GM21367 (cell line): ENCODE measurements around the gene SSBP3.
"Not testable (repeated sequence)": the region's sequence is repeated elsewhere in the genome, so short reads cannot be mapped to it uniquely, and the experiment has no call there.

ENCODE experiments used
- ATAC-seq: cut with Tn5 transposase; IDR thresholded peaks from one replicate; pipeline ENCODE4 v1.9.1; 2021; ENCODE audit not compliant: unreplicated experiment

SSBP3 gene

DNA sequence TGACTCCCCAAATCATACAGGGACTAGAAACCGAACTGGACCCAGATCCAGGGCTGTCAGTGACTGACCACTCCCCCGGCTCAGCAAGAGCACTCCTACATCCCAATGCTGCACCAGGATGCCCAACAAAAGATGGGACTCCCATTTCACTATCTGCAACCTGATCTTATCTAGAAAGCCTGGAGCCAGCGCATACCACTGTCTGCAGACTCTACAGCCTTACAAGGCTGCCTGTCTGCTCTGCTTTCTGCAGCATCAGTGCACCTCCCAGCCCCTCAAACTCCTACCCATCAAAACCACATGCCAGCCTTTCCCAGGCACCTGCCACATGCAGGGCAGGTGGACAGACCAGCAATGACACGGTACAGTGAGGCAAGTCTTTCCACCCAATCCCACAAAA is 52.2 kb downstream of the SSBP3 start:
- no peak for ATAC-seq

- no peak for ATAC-seq
Measured at GRCh38 chr1:54352755-54353154, 53.4 kb downstream of the SSBP3 start.

DNA sequence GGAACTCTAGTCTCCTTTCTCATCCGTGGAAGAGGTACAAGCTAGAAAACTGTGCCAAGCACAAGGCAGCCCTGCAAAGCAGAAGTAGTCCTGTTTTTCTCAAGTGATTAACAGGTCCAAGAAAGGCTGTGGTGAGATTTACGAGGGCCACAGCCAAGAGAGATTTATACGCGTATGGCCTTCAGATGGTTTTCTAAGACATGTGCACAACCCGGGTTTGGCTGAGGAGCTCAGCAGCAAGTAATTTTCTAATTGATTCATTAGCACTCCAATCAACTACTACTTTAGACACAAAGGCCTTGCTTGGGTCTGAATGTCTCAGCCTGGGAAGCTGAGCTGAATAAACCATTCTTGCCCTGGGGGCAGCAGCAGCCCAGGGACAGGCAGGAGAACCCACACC is 55.8 kb downstream of the SSBP3 start:
- ATAC-seq = no peak

DNA sequence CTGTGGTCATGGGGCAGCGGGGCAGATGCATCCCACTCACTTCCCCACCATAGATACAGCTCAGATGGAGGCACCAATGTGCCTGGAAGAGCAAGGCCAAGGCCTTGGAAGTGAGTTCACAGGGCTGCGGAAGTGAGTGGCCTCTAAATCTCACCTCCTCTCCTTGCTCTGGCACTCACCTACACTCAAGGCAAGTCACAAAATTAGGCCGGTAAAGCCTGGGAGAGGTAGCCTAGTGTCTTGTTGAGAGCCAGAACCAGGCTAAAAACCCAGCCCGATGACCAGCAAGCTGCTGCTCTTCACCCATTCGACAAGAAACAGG is 57.5 kb downstream of the SSBP3 start:
- ATAC-seq = no peak

DNA sequence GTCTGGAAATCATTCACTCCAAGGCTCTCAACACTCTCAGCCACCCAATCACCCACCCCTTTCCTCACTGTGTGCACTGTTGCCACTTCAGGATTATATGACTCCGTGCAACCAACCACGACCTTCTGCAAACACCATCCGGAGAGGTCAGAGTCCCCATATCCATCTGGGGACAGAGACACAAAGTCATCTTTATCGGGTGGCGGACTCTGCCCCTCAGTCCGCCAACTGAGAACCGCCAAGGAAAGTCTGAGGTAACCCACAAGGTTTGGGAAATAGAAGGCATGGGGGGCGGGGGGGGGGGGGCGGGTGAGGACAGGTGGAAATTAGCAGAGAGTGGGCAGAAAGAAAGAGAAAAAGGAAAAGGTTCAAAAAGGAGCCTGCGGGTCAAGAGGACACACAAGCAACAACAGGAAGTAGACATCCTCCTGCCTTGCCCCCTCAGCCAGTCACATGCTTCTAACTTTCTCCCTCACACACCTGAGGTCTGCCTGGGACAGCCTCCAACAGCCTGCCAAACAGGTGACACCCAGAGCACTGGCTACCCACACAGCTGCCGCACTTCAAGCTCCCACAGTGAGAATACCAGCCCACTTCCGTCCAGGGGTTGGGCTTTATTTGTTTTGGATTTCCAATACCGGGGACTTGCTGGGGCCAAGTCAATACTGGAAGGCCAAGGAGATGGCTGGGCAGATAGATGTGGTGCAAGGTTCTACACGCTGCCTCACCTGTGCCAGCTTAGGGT is 58.1 kb downstream of the SSBP3 start:
- no peak for ATAC-seq

GRCh38 chr1:54347261-54347954 is 58.8 kb downstream of the SSBP3 start:
- ATAC-seq = no peak

DNA sequence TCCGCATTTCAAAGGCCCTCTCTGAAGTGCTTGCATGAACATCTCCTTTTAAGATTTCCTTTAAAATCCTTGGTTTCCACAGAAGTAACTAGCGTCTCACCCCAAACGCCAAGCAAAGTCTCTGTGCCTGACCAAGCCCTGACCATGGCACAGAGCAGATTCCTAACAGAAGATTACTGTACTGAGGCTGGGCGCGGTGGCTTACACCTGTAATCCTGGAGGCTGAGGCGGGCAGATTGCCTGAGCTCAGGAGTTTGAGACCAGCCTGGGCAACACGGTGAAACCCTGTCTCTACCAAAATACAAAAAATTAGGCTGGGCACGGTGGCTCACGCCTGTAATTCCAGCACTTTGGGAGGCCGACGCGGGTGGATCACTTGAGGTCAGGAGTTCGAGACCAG is 60.6 kb downstream of the SSBP3 start:
- ATAC-seq = not testable (repeated sequence)

GRCh38 chr1:54345116-54345515 is 61.1 kb downstream of the SSBP3 start:
- no peak for ATAC-seq

DNA sequence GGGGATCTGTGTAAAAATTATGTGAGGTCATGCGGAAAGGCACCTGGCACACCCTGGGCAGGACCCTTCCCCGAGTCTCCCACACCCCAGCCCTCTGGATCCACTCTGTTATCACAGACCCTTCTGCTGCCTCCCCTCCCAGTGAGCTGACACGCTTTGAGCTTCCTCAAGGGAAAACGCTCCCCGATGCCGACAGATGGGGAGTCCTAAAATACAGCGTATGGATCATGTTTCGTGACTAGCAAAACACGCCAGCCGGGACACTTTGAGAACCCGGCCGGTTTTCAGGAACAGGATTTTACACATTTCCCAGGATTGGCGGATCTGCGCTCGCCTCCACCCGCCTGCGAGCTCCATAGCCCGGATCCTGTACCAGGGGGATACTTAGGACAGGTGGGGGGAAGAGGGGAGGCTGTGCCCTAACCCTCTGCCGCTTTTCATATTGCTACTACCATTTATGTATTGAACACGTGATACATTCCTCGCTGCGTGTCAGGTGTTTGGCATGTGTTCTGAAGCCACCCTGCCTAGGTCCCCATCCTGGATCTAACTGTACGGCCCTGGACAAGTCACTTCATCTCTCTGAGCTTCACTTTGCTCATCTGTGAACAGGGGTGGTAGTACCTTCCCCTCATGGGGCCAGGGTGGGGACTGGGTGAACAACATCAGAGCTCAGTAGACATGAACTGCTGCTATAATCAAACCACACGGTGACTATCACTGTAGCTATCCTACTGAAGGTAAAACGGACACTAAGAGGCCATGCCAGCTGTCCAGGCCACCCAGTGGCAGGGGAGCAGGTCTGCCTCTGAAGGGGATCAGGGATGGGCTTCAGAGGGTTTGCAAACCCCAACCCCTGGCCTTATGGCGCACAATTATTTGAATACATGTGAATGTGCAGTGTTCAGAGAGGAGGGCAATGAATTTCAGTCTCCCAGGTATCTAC is 63.2 kb downstream of the SSBP3 start:
- ATAC-seq = no peak

GRCh38 chr1:54342288-54342687 is 63.9 kb downstream of the SSBP3 start:
- no peak for ATAC-seq

- no peak for ATAC-seq
Measured at GRCh38 chr1:54341763-54342162, 64.4 kb downstream of the SSBP3 start.

- no peak for ATAC-seq
Measured at GRCh38 chr1:54340878-54341277, 65.3 kb downstream of the SSBP3 start.

DNA sequence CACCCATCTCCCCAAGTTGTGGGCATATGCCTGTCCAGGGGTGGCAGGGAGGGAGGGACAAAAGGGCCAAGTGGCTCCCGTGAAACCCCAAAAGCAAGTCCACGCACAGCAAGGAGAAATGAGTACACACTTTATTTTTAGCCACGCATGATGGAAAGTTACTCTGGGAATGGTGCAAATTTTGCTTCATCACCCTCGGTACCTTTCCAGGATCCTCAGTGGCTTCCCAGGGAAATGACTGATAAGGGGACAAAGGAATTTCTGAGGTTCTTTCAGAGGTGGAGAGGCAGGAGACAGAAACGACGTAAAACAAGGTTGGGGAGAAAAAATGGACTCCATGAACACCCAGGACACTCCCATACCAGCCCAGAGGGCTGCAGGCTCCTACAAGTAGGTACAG is 65.8 kb downstream of the SSBP3 start:
- no peak for ATAC-seq

DNA sequence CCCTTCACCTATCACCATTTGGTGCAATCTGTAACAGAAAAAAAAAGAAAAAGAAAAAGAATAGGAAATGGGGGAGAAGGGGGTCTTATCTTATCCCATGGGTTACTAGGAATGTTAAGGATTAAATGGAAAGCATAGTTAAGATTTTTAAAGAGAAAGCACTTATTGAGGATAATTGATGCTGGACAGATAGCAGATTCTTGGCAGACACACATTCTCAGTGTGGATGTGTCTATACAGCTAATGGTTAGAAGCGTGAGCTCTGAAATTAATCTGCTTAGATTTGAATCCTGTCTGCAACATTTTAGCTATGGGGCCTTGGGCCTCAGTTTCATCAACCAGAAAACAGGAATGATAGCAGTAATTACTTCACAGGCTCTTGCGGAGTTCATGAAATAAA is 67.1 kb downstream of the SSBP3 start:
- no peak for ATAC-seq

- ATAC-seq = no peak
Measured at GRCh38 chr1:54338464-54338863, 67.7 kb downstream of the SSBP3 start.

DNA sequence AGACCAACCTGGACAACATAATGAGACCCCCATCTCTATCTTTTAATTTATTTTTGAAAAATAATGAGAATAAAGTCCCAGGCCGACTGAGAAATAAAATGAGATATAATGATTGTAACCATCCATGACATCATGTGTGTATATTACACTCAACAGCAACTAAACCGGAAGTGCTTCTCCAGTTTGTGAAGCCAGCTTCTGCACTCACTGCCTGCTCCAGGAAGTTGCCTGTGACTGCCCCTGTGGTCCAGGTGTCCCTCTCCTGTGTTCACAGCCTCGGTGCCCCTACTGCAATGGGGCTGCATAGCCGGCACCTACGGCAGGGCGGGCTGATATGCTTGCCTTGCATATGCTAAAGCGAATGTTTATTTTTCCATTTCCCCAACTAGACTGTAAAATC is 68.3 kb downstream of the SSBP3 start:
- ATAC-seq = no peak

DNA sequence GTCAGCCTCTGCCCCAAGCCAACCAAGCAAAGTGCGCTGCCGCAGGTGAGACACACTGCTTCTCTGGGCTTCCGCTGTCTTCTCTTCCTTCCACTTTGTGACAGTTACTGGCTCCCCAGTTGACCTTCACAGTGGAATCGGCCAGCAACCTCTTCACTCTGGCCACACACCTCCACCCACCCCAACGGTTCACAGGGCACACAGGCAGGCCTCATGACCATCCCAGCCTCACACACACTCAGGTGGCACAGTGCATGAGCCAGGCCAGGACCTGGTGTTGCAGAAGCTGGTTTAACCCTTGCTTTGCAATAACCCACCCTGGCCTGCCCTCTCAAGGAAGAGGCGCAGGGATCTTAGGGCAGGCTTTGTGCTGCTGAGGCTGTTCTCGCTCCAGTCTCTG is 69.2 kb downstream of the SSBP3 start:
- ATAC-seq = no peak

GRCh38 chr1:54336116-54336515 is 70.1 kb downstream of the SSBP3 start:
- no peak for ATAC-seq

DNA sequence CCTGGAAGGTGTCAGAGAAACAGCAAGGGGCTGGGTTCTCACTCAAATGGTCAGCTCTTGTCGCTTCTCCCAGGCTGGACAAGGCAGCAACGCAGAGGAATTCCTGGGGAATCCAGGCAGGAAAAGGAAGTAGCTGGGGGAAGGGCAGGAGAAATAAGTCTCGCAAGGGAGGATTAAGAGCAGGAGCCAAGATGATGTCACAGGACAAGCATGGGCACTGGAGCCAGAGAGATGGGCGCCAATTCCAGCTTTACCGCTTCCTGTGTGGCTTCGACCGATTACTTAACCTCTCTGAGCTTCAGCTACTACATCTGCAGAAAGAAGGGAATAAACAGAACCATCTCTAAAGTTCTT is 70.5 kb downstream of the SSBP3 start:
- ATAC-seq = no peak

GRCh38 chr1:54335011-54335754 is 71.0 kb downstream of the SSBP3 start:
- no peak for ATAC-seq
